GM18867 (cell line): ENCODE data around the gene CS.
"Not testable (repeated sequence)": the region's sequence is repeated elsewhere in the genome, so short reads cannot be mapped to it uniquely, and the experiment has no call there.

Experiments used
- ATAC-seq: cut with Tn5 transposase; IDR thresholded peaks from one replicate; pipeline ENCODE4 v1.9.1; 2021; ENCODE audit warnings: mild to moderate bottlenecking, moderate library complexity; ENCODE audit not compliant: unreplicated experiment

Gene CS

GRCh38 chr12:56299853-56300643, at the start of gene CS:
CS (minus strand) TSS chr12:56300330; CDS start chr12:56300201, 129 bp downstream.
- ATAC-seq = peak; percentile 91

GRCh38 chr12:56348776-56349175, 48.6 kb upstream of the CS start:
- ATAC-seq = no peak

GRCh38 chr12:56347255-56347654, 47.1 kb upstream of the CS start:
- not testable (repeated sequence) for ATAC-seq

- ATAC-seq = no peak
Measured at GRCh38 chr12:56346675-56347074, 46.5 kb upstream of the CS start.

GRCh38 chr12:56342290-56342689, 42.2 kb upstream of the CS start:
- not testable (repeated sequence) for ATAC-seq

GRCh38 chr12:56341616-56342015, 41.5 kb upstream of the CS start:
- no peak for ATAC-seq

- no peak for ATAC-seq
Measured at GRCh38 chr12:56339158-56339422, 39.0 kb upstream of the CS start.

- ATAC-seq = no peak
Measured at GRCh38 chr12:56338308-56339157, 38.4 kb upstream of the CS start, which contains the start of gene IL23A. IL23A (plus strand) TSS chr12:56338884; CDS start chr12:56339045, 161 bp downstream.

- no peak for ATAC-seq
Measured at GRCh38 chr12:56337753-56338251, 37.7 kb upstream of the CS start.

- ATAC-seq = no peak
Measured at GRCh38 chr12:56336361-56337167, 36.4 kb upstream of the CS start.

GRCh38 chr12:56335527-56335926, 35.4 kb upstream of the CS start:
- not testable (repeated sequence) for ATAC-seq

GRCh38 chr12:56334490-56334793, 34.3 kb upstream of the CS start:
- no peak for ATAC-seq

GRCh38 chr12:56333679-56334489, 33.8 kb upstream of the CS start, which contains the start of gene PAN2:
PAN2 (minus strand) TSS chr12:56334000; CDS start chr12:56333094, 906 bp downstream.
- peak; percentile 95 for ATAC-seq

GRCh38 chr12:56333197-56333678, 33.1 kb upstream of the CS start:
- ATAC-seq = no peak

GRCh38 chr12:56332512-56333196, 32.5 kb upstream of the CS start:
- ATAC-seq = no peak

GRCh38 chr12:56330936-56331490, 30.9 kb upstream of the CS start:
- no peak for ATAC-seq

- ATAC-seq = no peak
Measured at GRCh38 chr12:56326533-56326932, 26.4 kb upstream of the CS start.

- ATAC-seq = no peak
Measured at GRCh38 chr12:56326126-56326525, 26.0 kb upstream of the CS start.

GRCh38 chr12:56324206-56324605, 24.1 kb upstream of the CS start:
- no peak for ATAC-seq
